HepG2 (cell line): ENCODE results near the gene IGFN1. TPM values are rescaled to one million over a fixed set of nuclear protein-coding genes. Genes with fewer than 3 reads are reported as not detected.

Source experiments
- ARNT ChIP-seq: fragments of 450-650 bp; IDR thresholded peaks from 2 replicates; pipeline ENCODE4 v1.6.1; 2017
- BRCA1 ChIP-seq: sonication (generic); formaldehyde crosslinking; IDR thresholded peaks from 2 replicates; pipeline ENCODE4 v1.4.0; 2020; ENCODE audit warnings: missing genetic modification reagents
- CEBPG ChIP-seq: IDR thresholded peaks from 2 replicates; pipeline ENCODE4 v1.6.1; 2016
- E2F1 ChIP-seq: sonication (generic); formaldehyde crosslinking; IDR thresholded peaks from 2 replicates; pipeline ENCODE4 v1.5.0; 2020; ENCODE audit warnings: missing genetic modification reagents
- ELK4 ChIP-seq: sonication (generic); formaldehyde crosslinking; IDR thresholded peaks from 2 replicates; pipeline ENCODE4 v1.9.0; 2021; ENCODE audit warnings: missing genetic modification reagents, borderline replicate concordance
- ERF ChIP-seq: IDR thresholded peaks from 2 replicates; pipeline ENCODE4 v1.6.1; 2018; ENCODE audit warnings: missing biosample characterization, missing genetic modification reagents
- GRHL1 ChIP-seq: sonication (generic); formaldehyde crosslinking; conservative IDR thresholded peaks from 2 replicates; pipeline ENCODE4 v1.8.0; 2022; ENCODE audit warnings: missing genetic modification reagents
- GTF2F1 ChIP-seq: fragments of 150-350 bp; IDR thresholded peaks from 2 replicates; pipeline ENCODE4 v1.6.1; 2014; ENCODE audit warnings: low read length
- JUNB ChIP-seq: sonication (generic); formaldehyde crosslinking; IDR thresholded peaks from 2 replicates; pipeline ENCODE4 v1.8.0; 2022; ENCODE audit warnings: missing genetic modification reagents, mild to moderate bottlenecking, borderline replicate concordance
- KAT7 ChIP-seq: IDR thresholded peaks from 2 replicates; pipeline ENCODE4 v1.6.1; 2018; ENCODE audit warnings: borderline replicate concordance, missing compliant biosample characterization
- KDM5A ChIP-seq: fragments of 200-600 bp; sonication (generic); IDR thresholded peaks from 2 replicates; pipeline ENCODE4 v1.7.0; 2018; ENCODE audit warnings: antibody characterized with exemption, mild to moderate bottlenecking, low read length, borderline replicate concordance
- POGZ ChIP-seq: sonication (generic); formaldehyde crosslinking; IDR thresholded peaks from 2 replicates; pipeline ENCODE4 v1.4.0; 2020; ENCODE audit warnings: mild to moderate bottlenecking, missing genetic modification reagents
- POLR2A ChIP-seq, 2 experiments: IDR thresholded peaks; 2 replicates each; pipeline ENCODE4 v1.6.1; 2011; ENCODE audit warnings: low read depth in 2 of 2, low read length in 2 of 2, mild to moderate bottlenecking in 1 of 2, moderate library complexity in 1 of 2; ENCODE audit not compliant: insufficient read depth in 1 of 2
- SETDB1 ChIP-seq: sonication (generic); formaldehyde crosslinking; IDR thresholded peaks from 2 replicates; pipeline ENCODE4 v1.5.1; 2020; ENCODE audit warnings: missing genetic modification reagents, mild to moderate bottlenecking, borderline replicate concordance
- SIN3A ChIP-seq: IDR thresholded peaks from 2 replicates; pipeline ENCODE4 v1.6.1; 2011; ENCODE audit warnings: low read depth, mild to moderate bottlenecking, control low read depth, low read length, borderline replicate concordance
- TARDBP ChIP-seq: sonication (generic); formaldehyde crosslinking; IDR thresholded peaks from 2 replicates; pipeline ENCODE4 v1.8.0; 2022; ENCODE audit warnings: mild to moderate bottlenecking, missing genetic modification reagents
- WIZ ChIP-seq: sonication (generic); formaldehyde crosslinking; IDR thresholded peaks from 2 replicates; pipeline ENCODE4 v1.5.1; 2020; ENCODE audit warnings: mild to moderate bottlenecking, missing genetic modification reagents
- ZBTB37 ChIP-seq: sonication (generic); formaldehyde crosslinking; IDR thresholded peaks from 2 replicates; pipeline ENCODE4 v1.4.0; 2020; ENCODE audit warnings: mild to moderate bottlenecking, missing genetic modification reagents
- ZFP36L1 ChIP-seq: sonication (generic); formaldehyde crosslinking; IDR thresholded peaks from 2 replicates; pipeline ENCODE4 v1.8.0; 2022; ENCODE audit warnings: mild to moderate bottlenecking, missing genetic modification reagents, moderate library complexity
- ZNF143 ChIP-seq: sonication (generic); formaldehyde crosslinking; IDR thresholded peaks from 2 replicates; pipeline ENCODE4 v1.4.0; 2020; ENCODE audit warnings: missing genetic modification reagents
- ZNF232 ChIP-seq: sonication (generic); formaldehyde crosslinking; IDR thresholded peaks from 2 replicates; pipeline ENCODE4 v1.4.0; 2020; ENCODE audit warnings: missing genetic modification reagents, borderline replicate concordance
- ZNF24 ChIP-seq: fragments of 450-650 bp; IDR thresholded peaks from 2 replicates; pipeline ENCODE4 v1.6.1; 2017; ENCODE audit warnings: antibody characterized with exemption, mild to moderate bottlenecking
- ZNF30 ChIP-seq: sonication (generic); formaldehyde crosslinking; IDR thresholded peaks from 2 replicates; pipeline ENCODE4 v1.5.0; 2020; ENCODE audit warnings: mild to moderate bottlenecking, missing genetic modification reagents
- ZNF546 ChIP-seq: sonication (generic); formaldehyde crosslinking; conservative IDR thresholded peaks from 2 replicates; pipeline ENCODE4 v1.8.1; 2023; ENCODE audit warnings: mild to moderate bottlenecking, missing genetic modification reagents
- ZNF678 ChIP-seq: sonication (generic); formaldehyde crosslinking; IDR thresholded peaks from 2 replicates; pipeline ENCODE4 v1.4.0; 2020; ENCODE audit warnings: mild to moderate bottlenecking, missing genetic modification reagents
- ZNF720 ChIP-seq: sonication (generic); formaldehyde crosslinking; IDR thresholded peaks from 2 replicates; pipeline ENCODE4 v1.4.0; 2020; ENCODE audit warnings: missing genetic modification reagents
- ZNF724P ChIP-seq: sonication (generic); formaldehyde crosslinking; IDR thresholded peaks from 2 replicates; pipeline ENCODE4 v1.8.0; 2022; ENCODE audit warnings: missing genetic modification reagents, borderline replicate concordance
- ZNF83 ChIP-seq: sonication (generic); formaldehyde crosslinking; IDR thresholded peaks from 2 replicates; pipeline ENCODE4 v1.4.0; 2020; ENCODE audit warnings: missing genetic modification reagents, mild to moderate bottlenecking, borderline replicate concordance
- polyA plus RNA-seq, 8 experiments: library from polyadenylated mRNA; depleted of rRNA in 3 of 8; stranded (reverse) in 7 of 8; unstranded in 1 of 8; fragments of >200 nt; fragmentation: Illumina TruSeq in 4 of 8; extraction: Trizol in 4 of 8; gene quantifications; 2 replicates each; pipeline versions ENCODE4 v1.2.1 to v1.2.3, GENCODE V29; 2011 to 2016; ENCODE audit warnings: low read depth in 4 of 8, missing spikeins in 1 of 8, mixed read lengths in 1 of 8; ENCODE audit not compliant: insufficient read depth in 1 of 8
- total RNA-seq, 5 experiments: library from RNA; depleted of rRNA; stranded (reverse); fragments of >200 nt; fragmentation: Illumina TruSeq; extraction: Trizol; gene quantifications; 2 replicates each; pipeline ENCODE4 v1.2.3, GENCODE V29; 2016; ENCODE audit warnings: low read depth in 1 of 5

The IGFN1 gene
- total and polyA plus RNA-seq, 2 of the 13 experiments (the other 11 are each of a cell fraction or from before 2014, with no cell fraction given): 0.04 to 0.05 TPM

GRCh38 chr1:201154389-201155165 is 36.0 kb upstream of the IGFN1 start, which contains the start of gene TMEM9 (continued):
- TF ChIP-seq ZNF30 (no peak), WIZ (CRISPR knock-in tag) (no peak), ZNF724P (CRISPR knock-in tag) (no peak), ZNF720 (CRISPR knock-in tag) (no peak), KAT7 (CRISPR knock-in tag) (no peak), JUNB (CRISPR knock-in tag) (no peak), E2F1 (CRISPR knock-in tag) (peak; percentile 42; the same call in 1 of the 2 replicates), POGZ (CRISPR knock-in tag) (0 out of 2 replicates have a peak, but pooled peaks have one; percentile 33), ZNF83 (CRISPR knock-in tag) (no peak), GRHL1 (CRISPR knock-in tag) (no peak), BRCA1 (CRISPR knock-in tag) (no peak), KDM5A (peak; percentile 45; the same call in 1 of the 2 replicates), POLR2A (IDR thresholded peaks at IDR 0.05; ENCODE audit: insufficient read depth in 1 of 2, low read depth in 2 of 2, low read length in 2 of 2) (peak; percentile 52 to 55; a peak in 2 of 4 replicates), SETDB1 (no peak), ZNF232 (CRISPR knock-in tag) (no peak; the same call in 1 of the 2 replicates), ZBTB37 (CRISPR knock-in tag) (no peak), TARDBP (no peak; the same call in 1 of the 2 replicates), ELK4 (CRISPR knock-in tag) (no peak), ZNF24 (no peak), CEBPG (CRISPR knock-in tag) (peak; percentile 99), GTF2F1 (no peak), ZNF143 (no peak), ZNF546 (CRISPR knock-in tag) (no peak), ARNT (no peak), ZFP36L1 (no peak), SIN3A (no peak), ZNF678 (CRISPR knock-in tag) (no peak), ERF (no peak)
